Endothelial cell of umbilical vein (primary cell): ENCODE measurements around the gene C3orf20. TPM values are rescaled to one million over a fixed set of nuclear protein-coding genes. Genes with fewer than 3 reads are reported as not detected.

Experiments used
- BruUV-seq: library from RNA; stranded (reverse); fragments of 400-500 nt; replicated peaks from 2 replicates; lab custom pipeline; 2021; lab: Mats Ljungman, UMichigan
- CTCF ChIA-PET: fragments of 300-600, 350-600 bp; sonication (Branson Sonifier 250); formaldehyde crosslinking; loops from one replicate; lab custom pipeline; 2021; ENCODE audit warnings: antibody characterized with exemption, inconsistent platforms; lab: Charles Lee
- POLR2A ChIA-PET: fragments of 300-600, 350-600 bp; sonication (Branson Sonifier 250); formaldehyde crosslinking; loops from one replicate; lab custom pipeline; 2021; ENCODE audit warnings: antibody characterized with exemption, inconsistent platforms; lab: Charles Lee
- DNase-seq: peaks from one replicate; pipeline ENCODE4 v3.0.0-alpha.2; 2011; ENCODE audit warnings: low read depth, low spot score
- FAIRE-seq: peaks from 2 replicates; lab custom pipeline; 2011; peaks lifted over from hg19 to GRCh38; lab: Jason Lieb, UNC
- H2AFZ ChIP-seq: 2 replicates; pipeline ENCODE4 v1.6.0; 2012; ENCODE audit warnings: low read depth, low read length, control low read depth, inconsistent platforms
- H3K27ac ChIP-seq: 2 replicates; pipeline ENCODE4 v1.5.1; 2011; ENCODE audit warnings: low read depth, mild to moderate bottlenecking, control low read depth, low read length, moderate library complexity; ENCODE audit not compliant: insufficient read depth
- H3K27me3 ChIP-seq, 2 experiments: 2 replicates each; pipeline versions ENCODE4 v1.6.0 to v1.6.1; 2011; ENCODE audit warnings: low read length in 2 of 2, mixed read lengths in 1 of 2; ENCODE audit not compliant: control insufficient read depth in 2 of 2, insufficient read depth in 2 of 2
- H3K36me3 ChIP-seq, 2 experiments: 2 replicates in 1 of 2; 3 replicates in 1 of 2; pipeline ENCODE4 v1.5.1; 2011; ENCODE audit warnings: low read length in 2 of 2, mild to moderate bottlenecking in 1 of 2, moderate library complexity in 1 of 2; ENCODE audit not compliant: control insufficient read depth in 2 of 2, insufficient read depth in 2 of 2; ENCODE audit errors: extremely low read depth in 1 of 2
- H3K4me1 ChIP-seq: 3 replicates; pipeline ENCODE4 v1.5.1; 2011; ENCODE audit warnings: mild to moderate bottlenecking, low read length; ENCODE audit not compliant: control insufficient read depth, insufficient read depth; ENCODE audit errors: extremely low read depth
- H3K4me2 ChIP-seq: 2 replicates; pipeline ENCODE4 v1.6.1; 2011; ENCODE audit warnings: low read length, control low read depth, mixed read lengths; ENCODE audit not compliant: insufficient read depth
- H3K4me3 ChIP-seq, 3 experiments: fragments of 200-600 bp in 1 of 3; sonication (generic), shearing (Covaris generic) in 1 of 3; replicated peaks in 1 of 3; 2 replicates each; pipeline ENCODE4 v1.5.1; 2011 to 2016; ENCODE audit warnings: control low read depth in 3 of 3, low read length in 3 of 3, mild to moderate bottlenecking in 2 of 3, inconsistent platforms in 1 of 3, low read depth in 1 of 3, moderate library complexity in 1 of 3; ENCODE audit not compliant: insufficient read depth in 1 of 3
- H3K79me2 ChIP-seq: 2 replicates; pipeline ENCODE4 v1.6.0; 2012; ENCODE audit warnings: low read length, inconsistent platforms; ENCODE audit not compliant: control insufficient read depth, insufficient read depth
- H3K9ac ChIP-seq: replicated peaks from 2 replicates; pipeline ENCODE3; 2011; ENCODE audit warnings: low read length, control low read depth; ENCODE audit not compliant: insufficient read depth; ENCODE audit errors: extremely low read depth
- H3K9me1 ChIP-seq: replicated peaks from 3 replicates; pipeline ENCODE4 v1.6.0; 2011; ENCODE audit warnings: mild to moderate bottlenecking, low read length; ENCODE audit not compliant: control insufficient read depth, insufficient read depth; ENCODE audit errors: extremely low read depth
- H3K9me3 ChIP-seq: replicated peaks from 2 replicates; pipeline ENCODE4 v1.5.1; 2012; ENCODE audit warnings: low read length, inconsistent platforms; ENCODE audit not compliant: control insufficient read depth, insufficient read depth
- H4K20me1 ChIP-seq: replicated peaks from 2 replicates; pipeline ENCODE3; 2011; ENCODE audit warnings: mild to moderate bottlenecking, low read length; ENCODE audit not compliant: control insufficient read depth, insufficient read depth; ENCODE audit errors: extremely low read depth
- EZH2 ChIP-seq: IDR thresholded peaks from 2 replicates; pipeline ENCODE4 v1.6.1; 2012; ENCODE audit warnings: borderline replicate concordance, low read depth, mild to moderate bottlenecking, moderate library complexity, low read length, inconsistent platforms; ENCODE audit not compliant: severe bottlenecking
- FOS ChIP-seq: IDR thresholded peaks from 2 replicates; pipeline ENCODE4 v1.6.1; 2011; ENCODE audit warnings: mild to moderate bottlenecking, low read length, moderate library complexity, borderline replicate concordance; ENCODE audit not compliant: insufficient read depth
- GATA2 ChIP-seq: IDR thresholded peaks from 2 replicates; pipeline ENCODE4 v1.7.0; 2011; ENCODE audit warnings: low read depth, mild to moderate bottlenecking, moderate library complexity, mixed read lengths, low read length; ENCODE audit not compliant: insufficient read length, insufficient read depth
- JUN ChIP-seq: IDR thresholded peaks from 2 replicates; pipeline ENCODE4 v1.6.1; 2011; ENCODE audit warnings: borderline replicate concordance, low read depth; ENCODE audit not compliant: insufficient read length, insufficient read depth
- MYC ChIP-seq: IDR thresholded peaks from one replicate; pipeline ENCODE4 v1.6.1; 2011; ENCODE audit warnings: mild to moderate bottlenecking, low read depth, low read length
- POLR2A ChIP-seq: IDR thresholded peaks from 2 replicates; pipeline ENCODE4 v1.6.1; 2012; ENCODE audit warnings: low read depth, mild to moderate bottlenecking, control low read depth, low read length
- POLR2AphosphoS5 ChIP-seq: IDR thresholded peaks from 2 replicates; pipeline ENCODE4 v1.6.1; 2012; ENCODE audit warnings: low read depth, mild to moderate bottlenecking, control low read depth, low read length, moderate library complexity; ENCODE audit not compliant: insufficient read depth
- dilution Hi-C: fragments of 300-500 bp; cut with MboI; formaldehyde crosslinking; loops from one replicate; pipeline ENCODE4 v1.15.0; 2019; ENCODE audit warnings: low sequenced_read_pairs; ENCODE audit not compliant: extremely low pct_ligation_motif_present
- intact Hi-C: fragments of 100-400 bp; cut with micrococcal nuclease; formaldehyde crosslinking; loops from one replicate; pipeline ENCODE4 v1.10.0; 2022
- polyA plus RNA-seq, 4 experiments: library from polyadenylated mRNA; depleted of rRNA in 3 of 4; stranded (reverse) in 3 of 4; unstranded in 1 of 4; fragments of >200 nt; gene quantifications; 2 replicates each; pipeline versions ENCODE4 v1.2.1 to v1.2.3, GENCODE V29; 2011 to 2012; ENCODE audit warnings: missing spikeins in 1 of 4
- total RNA-seq: library from RNA; stranded (reverse); gene quantifications from 2 replicates; pipeline ENCODE4 v1.2.3, GENCODE V29; 2021
- TF ChIP-seq, protein P1 (sequence below): IDR thresholded peaks from 2 replicates; pipeline ENCODE4 v1.6.1; 2011; ENCODE audit not compliant: insufficient read depth, insufficient read length
- TF ChIP-seq, protein P2 (sequence below), 2 donors: IDR thresholded peaks; 1 replicate in 1 of 2; 2 replicates in 1 of 2; pipeline ENCODE4 v1.5.1; 2011; ENCODE audit warnings: low read length in 2 of 2, mild to moderate bottlenecking in 2 of 2, moderate library complexity in 2 of 2, control low read depth in 1 of 2, inconsistent platforms in 1 of 2, low read depth in 1 of 2; ENCODE audit not compliant: insufficient read depth in 1 of 2; ENCODE audit errors: extremely low read depth in 1 of 2

C3orf20 gene
- total and polyA plus RNA-seq, 2 donors (not counting 3 experiments of a cell fraction or from before 2014, with no cell fraction given): not detected

DNA sequence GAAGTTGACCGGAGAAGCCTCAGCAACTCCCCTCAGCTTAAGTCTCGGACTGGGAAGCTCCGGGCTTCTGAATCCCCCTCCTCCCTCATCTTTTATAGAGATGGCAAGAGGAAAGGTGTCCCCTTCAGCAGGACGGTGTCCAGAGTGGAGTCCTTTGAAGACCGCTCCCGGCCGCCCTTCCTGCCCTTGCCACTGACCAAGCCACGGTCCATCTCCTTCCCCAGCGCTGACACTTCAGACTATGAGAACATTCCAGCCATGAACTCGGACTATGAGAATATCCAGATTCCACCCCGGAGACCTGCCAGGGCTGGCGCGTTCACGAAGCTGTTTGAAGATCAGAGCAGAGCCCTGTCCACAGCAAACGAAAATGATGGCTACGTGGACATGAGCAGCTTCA is 146.2 kb downstream of the C3orf20 start:
- DNase-seq: no peak
- Histone ChIP-seq H3K36me3 (peaks cover 16 to 38% of the 10 kb centered on the region in 2 experiments), H3K27ac (no peak overlapping the region), H3K4me3 (no peak overlapping the region), H3K9me1 (no peaks in the 10 kb centered on the region), H3K4me1 (peaks cover 26% of the 10 kb centered on the region), H3K27me3 (no peaks in the 10 kb centered on the region), H4K20me1 (peaks cover 9% of the 10 kb centered on the region), H3K4me2 (no peak overlapping the region), H3K79me2 (peaks cover 69% of the 10 kb centered on the region), H3K9ac (no peak overlapping the region), H2AFZ (no peak overlapping the region), H3K9me3 (no peaks in the 10 kb centered on the region)
- dilution Hi-C loops (loop anchor here (10.0 kb wide), 1 partner anchor 64 kb away; no protein-coding TSS in a partner anchor), intact Hi-C loops (no loop called here)
- FAIRE-seq: peak; percentile 12
- TF ChIP-seq GATA2: no peak
- no peak for TF ChIP-seq JUN
- TF ChIP-seq, protein P1, sequence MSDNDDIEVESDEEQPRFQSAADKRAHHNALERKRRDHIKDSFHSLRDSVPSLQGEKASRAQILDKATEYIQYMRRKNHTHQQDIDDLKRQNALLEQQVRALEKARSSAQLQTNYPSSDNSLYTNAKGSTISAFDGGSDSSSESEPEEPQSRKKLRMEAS: no peak
- no peak for TF ChIP-seq POLR2AphosphoS5
- no peak for TF ChIP-seq EZH2
- TF ChIP-seq, protein P2, sequence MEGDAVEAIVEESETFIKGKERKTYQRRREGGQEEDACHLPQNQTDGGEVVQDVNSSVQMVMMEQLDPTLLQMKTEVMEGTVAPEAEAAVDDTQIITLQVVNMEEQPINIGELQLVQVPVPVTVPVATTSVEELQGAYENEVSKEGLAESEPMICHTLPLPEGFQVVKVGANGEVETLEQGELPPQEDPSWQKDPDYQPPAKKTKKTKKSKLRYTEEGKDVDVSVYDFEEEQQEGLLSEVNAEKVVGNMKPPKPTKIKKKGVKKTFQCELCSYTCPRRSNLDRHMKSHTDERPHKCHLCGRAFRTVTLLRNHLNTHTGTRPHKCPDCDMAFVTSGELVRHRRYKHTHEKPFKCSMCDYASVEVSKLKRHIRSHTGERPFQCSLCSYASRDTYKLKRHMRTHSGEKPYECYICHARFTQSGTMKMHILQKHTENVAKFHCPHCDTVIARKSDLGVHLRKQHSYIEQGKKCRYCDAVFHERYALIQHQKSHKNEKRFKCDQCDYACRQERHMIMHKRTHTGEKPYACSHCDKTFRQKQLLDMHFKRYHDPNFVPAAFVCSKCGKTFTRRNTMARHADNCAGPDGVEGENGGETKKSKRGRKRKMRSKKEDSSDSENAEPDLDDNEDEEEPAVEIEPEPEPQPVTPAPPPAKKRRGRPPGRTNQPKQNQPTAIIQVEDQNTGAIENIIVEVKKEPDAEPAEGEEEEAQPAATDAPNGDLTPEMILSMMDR (IDR thresholded peaks at IDR 0.05; ENCODE audit: extremely low read depth in 1 of 2, insufficient read depth in 1 of 2, low read depth in 1 of 2, low read length in 2 of 2): no peak
- no peak for TF ChIP-seq FOS
- TF ChIP-seq POLR2A: no peak
- no peak for TF ChIP-seq MYC
- ChIA-PET CTCF (interaction anchor here (1.4 to 3.4 kb wide), 2 partner anchors 9 to 28 kb away, joined by 4 to 10 read pairs; no protein-coding TSS in a partner anchor), POLR2A (interaction anchor here (0.7 kb wide), 1 partner anchor 30 kb away, joined by 3 read pairs; no protein-coding TSS in a partner anchor)
- BruUV-seq: TSS peak; percentile 55
